Activated gamma-delta T cell treated with Interleukin-2 at 50 U/mL for 16 hours (primary cell): ENCODE results near the gene LUC7L2.
"Not testable (repeated sequence)": the region's sequence is repeated elsewhere in the genome, so short reads cannot be mapped to it uniquely, and the experiment has no call there.

Experiments used
- DNase-seq: peaks from one replicate; pipeline ENCODE4 v3.0.0-alpha.2; 2020

The LUC7L2 gene, protein sequence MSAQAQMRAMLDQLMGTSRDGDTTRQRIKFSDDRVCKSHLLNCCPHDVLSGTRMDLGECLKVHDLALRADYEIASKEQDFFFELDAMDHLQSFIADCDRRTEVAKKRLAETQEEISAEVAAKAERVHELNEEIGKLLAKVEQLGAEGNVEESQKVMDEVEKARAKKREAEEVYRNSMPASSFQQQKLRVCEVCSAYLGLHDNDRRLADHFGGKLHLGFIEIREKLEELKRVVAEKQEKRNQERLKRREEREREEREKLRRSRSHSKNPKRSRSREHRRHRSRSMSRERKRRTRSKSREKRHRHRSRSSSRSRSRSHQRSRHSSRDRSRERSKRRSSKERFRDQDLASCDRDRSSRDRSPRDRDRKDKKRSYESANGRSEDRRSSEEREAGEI

DNA sequence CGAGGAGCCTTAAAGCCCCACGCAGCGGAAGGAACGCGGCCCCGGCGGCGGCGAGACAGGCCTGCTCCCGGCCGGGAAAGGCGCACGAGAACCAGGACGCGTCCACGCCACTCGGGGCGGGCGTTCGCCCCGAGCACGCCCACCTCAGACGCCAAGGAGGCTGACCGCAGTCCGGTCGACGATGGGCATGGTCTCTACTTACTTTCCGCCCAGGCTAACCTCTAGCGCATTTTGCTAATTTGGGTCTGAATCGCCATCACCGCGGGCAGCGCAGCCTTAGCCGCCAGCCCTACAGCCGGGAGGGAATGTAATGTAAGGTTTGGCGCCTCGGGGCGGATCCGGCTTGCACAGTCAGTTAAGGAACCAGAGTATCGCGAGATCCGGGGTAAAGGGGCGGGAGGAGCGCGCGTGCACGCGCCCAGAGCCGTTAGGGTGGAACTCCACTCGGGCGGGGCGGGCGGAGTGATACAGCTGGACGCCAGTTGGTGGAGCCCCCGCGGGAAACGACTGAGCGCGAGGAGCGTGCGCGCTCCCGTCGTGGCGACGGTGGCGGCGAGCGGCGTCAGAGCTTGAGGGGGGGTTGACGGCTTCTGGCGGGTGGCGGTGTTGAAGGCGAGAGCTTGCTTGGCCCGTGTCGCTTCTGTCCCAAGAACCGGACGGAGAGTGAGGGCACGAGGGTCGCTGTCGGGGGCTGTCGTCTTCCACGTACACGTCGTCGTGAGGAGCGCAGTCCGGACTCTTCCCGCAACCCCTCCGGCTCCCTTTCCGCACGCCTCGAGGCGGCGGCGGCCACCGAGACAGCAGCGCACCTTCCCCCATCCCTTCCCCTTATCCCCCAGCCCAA is at the start of gene LUC7L2:
Gene LUC7L2, plus strand, starts transcription at position 529 of the 844 bp plus-strand sequence. CDS start 368 bp downstream, outside the sequence.
- peak; percentile 100 for DNase-seq

GRCh38 chr7:139317939-139318505 is 41.7 kb upstream of the LUC7L2 start:
- DNase-seq = no peak

DNA sequence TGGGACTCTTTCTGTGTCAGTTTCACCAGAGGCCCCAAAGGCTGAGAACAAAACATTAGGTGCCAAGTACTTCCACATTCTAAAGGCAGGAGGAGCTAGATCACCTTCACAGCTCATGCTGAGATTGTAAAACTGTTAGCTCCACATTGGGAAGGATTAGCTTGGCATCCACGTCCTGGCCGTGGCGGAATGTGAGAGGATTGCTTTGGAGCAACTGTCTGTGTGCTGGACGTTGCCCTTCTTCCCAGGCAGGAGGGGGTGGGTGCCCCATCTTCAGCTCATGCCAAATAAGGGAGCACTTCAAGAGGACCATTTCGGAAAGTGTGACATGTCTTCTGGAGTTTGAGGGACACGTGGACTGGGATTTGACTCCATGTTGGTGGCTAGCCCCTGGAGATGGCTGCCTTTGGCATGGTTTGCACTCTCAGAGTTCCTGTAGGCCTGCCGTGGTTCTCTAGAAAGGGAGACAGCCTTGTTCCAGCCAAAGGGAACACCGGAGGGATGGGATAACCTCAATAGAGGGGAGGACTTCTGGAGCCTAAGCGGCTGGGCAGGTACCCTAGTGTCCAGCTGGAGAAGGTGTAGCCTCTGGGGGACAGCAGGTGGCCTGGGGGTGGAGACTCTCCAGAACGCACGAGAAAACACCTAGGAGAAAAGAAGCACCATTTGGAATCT is 38.5 kb upstream of the LUC7L2 start:
- no peak for DNase-seq

- not testable (repeated sequence) for DNase-seq
These were observed 35.0 kb upstream of the LUC7L2 start for GRCh38 chr7:139324709-139325108.

DNA sequence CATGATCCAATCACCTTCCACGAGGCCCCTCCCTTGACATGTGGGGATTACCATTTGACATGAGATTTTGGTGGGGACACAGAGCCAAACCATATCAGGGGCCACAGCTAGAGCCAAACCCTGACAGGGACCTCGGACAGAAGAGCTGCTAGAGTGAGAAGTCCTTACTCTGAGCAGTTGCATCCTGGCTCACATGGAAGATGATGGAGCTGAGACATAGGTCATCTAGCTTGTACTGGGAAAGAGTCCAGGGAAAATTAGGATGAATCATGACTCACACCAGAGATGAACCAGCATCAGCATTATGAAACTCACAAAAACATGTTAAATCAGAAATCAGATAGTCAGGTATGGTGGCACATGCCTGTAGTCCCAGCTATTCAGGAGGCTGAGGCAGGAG is 31.3 kb upstream of the LUC7L2 start:
- no peak for DNase-seq

- no peak for DNase-seq
These were observed 30.6 kb upstream of the LUC7L2 start for GRCh38 chr7:139329119-139329518.

DNA sequence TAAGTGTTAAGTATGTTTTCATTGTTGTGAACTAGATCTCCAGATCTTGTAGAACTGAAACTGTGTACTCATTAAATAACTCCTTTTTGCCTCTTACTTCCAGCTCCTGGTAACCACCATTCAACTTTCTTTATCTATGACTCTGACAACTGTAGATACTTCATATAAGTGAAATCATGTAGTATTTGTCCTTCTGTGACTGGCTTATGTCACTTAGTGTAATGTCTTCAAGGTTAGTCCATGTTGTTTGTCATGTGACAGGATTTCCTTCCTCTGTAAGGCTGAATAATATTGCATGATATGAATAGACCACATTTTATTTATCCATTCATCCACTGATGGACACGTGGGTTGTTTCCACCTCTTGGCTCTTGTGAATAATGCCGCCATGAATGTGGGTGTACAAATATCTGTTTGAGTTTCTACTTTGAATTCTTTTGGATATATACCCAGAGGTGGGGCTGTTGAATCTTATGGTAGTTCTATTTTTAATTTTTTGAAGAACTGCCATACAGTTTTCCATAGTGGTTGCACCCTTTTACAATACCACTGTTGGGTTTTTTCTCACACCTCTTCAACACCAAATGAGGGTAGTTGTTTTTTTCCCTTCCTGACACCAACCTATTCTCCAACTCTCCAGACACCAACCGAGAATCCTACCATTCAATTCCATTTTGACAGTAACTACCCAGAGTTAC is 29.2 kb upstream of the LUC7L2 start:
- no peak for DNase-seq

- no peak for DNase-seq
These were observed 26.9 kb upstream of the LUC7L2 start for GRCh38 chr7:139332697-139333359.

- not testable (repeated sequence) for DNase-seq
These were observed 26.3 kb upstream of the LUC7L2 start for GRCh38 chr7:139333443-139333842.

GRCh38 chr7:139334399-139335150 is 25.1 kb upstream of the LUC7L2 start:
- DNase-seq = no peak

GRCh38 chr7:139339025-139339424 is 20.7 kb upstream of the LUC7L2 start:
- no peak for DNase-seq

- no peak for DNase-seq
These were observed 20.0 kb upstream of the LUC7L2 start for GRCh38 chr7:139339698-139340036.

GRCh38 chr7:139340037-139340807 is 19.5 kb upstream of the LUC7L2 start:
- peak; percentile 97 for DNase-seq

DNA sequence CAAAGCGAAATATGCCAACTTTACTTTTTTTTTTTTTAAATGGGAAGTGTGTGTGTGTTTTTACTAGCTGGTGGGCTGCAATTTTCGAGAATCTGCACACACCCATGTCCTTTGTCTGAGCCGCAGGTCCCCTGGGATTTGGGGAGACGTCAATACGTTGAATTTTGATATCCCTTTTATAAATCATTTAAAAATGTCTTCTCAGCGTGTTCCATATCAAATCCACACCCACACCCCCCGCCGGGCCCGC is 19.0 kb upstream of the LUC7L2 start:
- DNase-seq = no peak

- DNase-seq = peak; percentile 75
These were observed 18.5 kb upstream of the LUC7L2 start, which contains the start of gene FMC1 for GRCh38 chr7:139341058-139341775. Gene FMC1 (plus strand): TSS chr7:139341337. CDS start chr7:139341385, 48 bp downstream.

DNA sequence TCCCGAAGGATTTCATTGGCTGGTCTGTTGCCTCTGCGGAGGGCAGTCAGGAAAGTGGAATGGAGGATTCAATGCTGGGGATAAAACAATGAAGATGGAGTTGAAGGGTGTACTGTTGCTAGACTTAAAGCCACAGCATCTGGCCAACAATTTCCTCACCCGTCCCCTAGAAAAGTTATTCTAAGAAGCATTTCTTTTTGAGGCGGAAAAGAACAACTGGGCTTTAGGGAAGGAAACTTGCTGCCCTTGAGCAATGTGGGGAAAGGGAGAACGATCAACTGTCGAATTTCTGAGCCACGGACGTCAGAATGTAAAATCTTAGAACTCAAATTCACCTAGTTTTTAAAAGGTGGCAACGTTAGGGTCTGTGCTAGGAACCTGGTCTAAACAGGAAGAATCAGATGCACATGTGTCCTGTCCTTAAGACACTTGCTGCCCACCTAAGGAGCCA is 17.9 kb upstream of the LUC7L2 start:
- no peak for DNase-seq

- DNase-seq = no peak
These were observed 14.7 kb upstream of the LUC7L2 start for GRCh38 chr7:139345042-139345441.

DNA sequence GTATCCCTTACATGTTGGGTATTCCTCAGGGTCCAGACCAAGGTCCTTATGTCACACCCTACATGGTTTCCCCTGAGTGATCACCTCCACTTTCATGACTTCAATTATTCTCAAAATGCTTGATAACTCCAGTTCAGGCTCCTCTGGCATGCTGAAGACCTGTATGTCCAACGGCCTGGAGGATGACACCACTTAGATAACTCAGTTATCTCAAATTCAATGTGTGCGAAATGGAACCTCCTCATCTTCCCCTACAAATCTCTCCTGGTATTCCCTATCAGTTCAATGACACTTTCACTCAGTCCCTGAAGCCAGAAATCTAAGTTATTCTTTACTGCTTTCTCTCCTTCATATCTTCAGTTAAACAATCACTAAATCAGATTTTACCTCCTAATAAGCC is 8.7 kb upstream of the LUC7L2 start:
- no peak for DNase-seq

- DNase-seq = no peak
These were observed 5.0 kb upstream of the LUC7L2 start for GRCh38 chr7:139354729-139355128.

GRCh38 chr7:139355320-139355719 is 4.4 kb upstream of the LUC7L2 start:
- DNase-seq = no peak
